ENCODE results near the gene NAT9. TPM values are rescaled to one million over a fixed set of nuclear protein-coding genes. Genes with fewer than 3 reads are reported as not detected.

NAT9 gene
- total and polyA plus RNA-seq, 4 donors: 27.1 to 47.4 (median 36.6) TPM

GRCh38 chr17:74785096-74785980 lies 9.2 kb upstream of the NAT9 start:
- H3K9ac ChIP-seq (ENCODE audit: insufficient read depth in 1 of 2, low read length in 2 of 2): no peak overlapping the region
- H3K27me3 ChIP-seq (ENCODE audit: control insufficient read depth in 3 of 3, insufficient read depth in 3 of 3, low read length in 2 of 3): no peaks in the 10 kb centered on the region
- DNase-seq (no peak), ATAC-seq (ENCODE audit: insufficient read depth, low FRiP score) (no peak)
- H3K36me3 ChIP-seq (ENCODE audit: control insufficient read depth in 4 of 4, insufficient read depth in 4 of 4, low read length in 4 of 4): peaks cover 0 to 23% (median 0%) of the 10 kb centered on the region in 4 donors
- H3K4me1 ChIP-seq (ENCODE audit: control insufficient read depth in 5 of 5, insufficient read depth in 5 of 5, low read length in 5 of 5): no peaks in the 10 kb centered on the region
- TF ChIP-seq, protein P1, sequence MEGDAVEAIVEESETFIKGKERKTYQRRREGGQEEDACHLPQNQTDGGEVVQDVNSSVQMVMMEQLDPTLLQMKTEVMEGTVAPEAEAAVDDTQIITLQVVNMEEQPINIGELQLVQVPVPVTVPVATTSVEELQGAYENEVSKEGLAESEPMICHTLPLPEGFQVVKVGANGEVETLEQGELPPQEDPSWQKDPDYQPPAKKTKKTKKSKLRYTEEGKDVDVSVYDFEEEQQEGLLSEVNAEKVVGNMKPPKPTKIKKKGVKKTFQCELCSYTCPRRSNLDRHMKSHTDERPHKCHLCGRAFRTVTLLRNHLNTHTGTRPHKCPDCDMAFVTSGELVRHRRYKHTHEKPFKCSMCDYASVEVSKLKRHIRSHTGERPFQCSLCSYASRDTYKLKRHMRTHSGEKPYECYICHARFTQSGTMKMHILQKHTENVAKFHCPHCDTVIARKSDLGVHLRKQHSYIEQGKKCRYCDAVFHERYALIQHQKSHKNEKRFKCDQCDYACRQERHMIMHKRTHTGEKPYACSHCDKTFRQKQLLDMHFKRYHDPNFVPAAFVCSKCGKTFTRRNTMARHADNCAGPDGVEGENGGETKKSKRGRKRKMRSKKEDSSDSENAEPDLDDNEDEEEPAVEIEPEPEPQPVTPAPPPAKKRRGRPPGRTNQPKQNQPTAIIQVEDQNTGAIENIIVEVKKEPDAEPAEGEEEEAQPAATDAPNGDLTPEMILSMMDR (IDR thresholded peaks at IDR 0.05; ENCODE audit: control extremely low read depth, extremely low read depth): no peak
- no peak overlapping the region for H3K27ac ChIP-seq (ENCODE audit: low read depth in 1 of 2, low read length in 1 of 2)
- WGBS, 2 donors: 77 to 92% methylated on average over 21 of the region's 21 CpGs
- no peak overlapping the region for H3K4me3 ChIP-seq
- no peaks in the 10 kb centered on the region for H3K9me3 ChIP-seq (ENCODE audit: control insufficient read depth in 4 of 4, insufficient read depth in 3 of 4, low read length in 3 of 4)

GRCh38 chr17:74784125-74784810 lies 8.1 kb upstream of the NAT9 start:
- no peak overlapping the region for H3K4me3 ChIP-seq
- no peak overlapping the region for H3K27ac ChIP-seq (ENCODE audit: low read depth in 1 of 2, low read length in 1 of 2)
- 64 to 82% methylated on average over 5 of the region's 5 CpGs for WGBS, 2 donors
- ATAC-seq (ENCODE audit: insufficient read depth, low FRiP score) (no peak), DNase-seq (no peak)
- H3K9me3 ChIP-seq (ENCODE audit: control insufficient read depth in 4 of 4, insufficient read depth in 3 of 4, low read length in 3 of 4): no peaks in the 10 kb centered on the region
- H3K4me1 ChIP-seq (ENCODE audit: control insufficient read depth in 5 of 5, insufficient read depth in 5 of 5, low read length in 5 of 5): no peaks in the 10 kb centered on the region
- H3K36me3 ChIP-seq (ENCODE audit: control insufficient read depth in 4 of 4, insufficient read depth in 4 of 4, low read length in 4 of 4): peaks cover 0 to 21% (median 0%) of the 10 kb centered on the region in 4 donors
- TF ChIP-seq, protein P1 (IDR thresholded peaks at IDR 0.05; ENCODE audit: control extremely low read depth, extremely low read depth): no peak
- H3K27me3 ChIP-seq (ENCODE audit: control insufficient read depth in 3 of 3, insufficient read depth in 3 of 3, low read length in 2 of 3): no peaks in the 10 kb centered on the region
- no peak overlapping the region for H3K9ac ChIP-seq (ENCODE audit: insufficient read depth in 1 of 2, low read length in 2 of 2)

- ATAC-seq (ENCODE audit: insufficient read depth, low FRiP score) (no peak), DNase-seq (no peak)
- no peak overlapping the region for H3K27ac ChIP-seq (ENCODE audit: low read depth in 1 of 2, low read length in 1 of 2)
- H3K27me3 ChIP-seq (ENCODE audit: control insufficient read depth in 3 of 3, insufficient read depth in 3 of 3, low read length in 2 of 3): no peaks in the 10 kb centered on the region
- TF ChIP-seq, protein P1 (IDR thresholded peaks at IDR 0.05; ENCODE audit: control extremely low read depth, extremely low read depth): no peak
- no peak overlapping the region for H3K9ac ChIP-seq (ENCODE audit: insufficient read depth in 1 of 2, low read length in 2 of 2)
- no peaks in the 10 kb centered on the region for H3K9me3 ChIP-seq (ENCODE audit: control insufficient read depth in 4 of 4, insufficient read depth in 3 of 4, low read length in 3 of 4)
- 93 to 96% methylated on average over 5 of the region's 5 CpGs for WGBS, 2 donors
- peaks cover 0 to 1% (median 0%) of the 10 kb centered on the region in 5 donors for H3K4me1 ChIP-seq (ENCODE audit: control insufficient read depth in 5 of 5, insufficient read depth in 5 of 5, low read length in 5 of 5)
- H3K36me3 ChIP-seq (ENCODE audit: control insufficient read depth in 4 of 4, insufficient read depth in 4 of 4, low read length in 4 of 4): peaks cover 0 to 13% (median 0%) of the 10 kb centered on the region in 4 donors
- H3K4me3 ChIP-seq: no peak overlapping the region
These were observed 6.4 kb upstream of the NAT9 start for GRCh38 chr17:74782571-74782970.
